Hematopoietic multipotent progenitor cell treated with erythropoietin and hydrocortisone succinate and interleukin-3 and kit ligand, for 8 days (in vitro differentiated cells): Measurements from ENCODE around the gene SIGLEC14.
A peak's percentile ranks its signal among the peaks of the same experiment; 100 is the strongest.
"Not testable (repeated sequence)": the region's sequence is repeated elsewhere in the genome, so short reads cannot be mapped to it uniquely, and the experiment has no call there.

ENCODE experiments used
- DNase-seq: peaks from one replicate; pipeline ENCODE4 v3.0.0-alpha.2; 2015

The SIGLEC14 gene

GRCh38 chr19:51668216-51668615, 21.6 kb upstream of the SIGLEC14 start:
- DNase-seq: no peak

GRCh38 chr19:51664997-51665396, 18.4 kb upstream of the SIGLEC14 start:
- no peak for DNase-seq

GRCh38 chr19:51664131-51664530, 17.5 kb upstream of the SIGLEC14 start:
- DNase-seq: no peak

GRCh38 chr19:51663650-51664049, 17.0 kb upstream of the SIGLEC14 start:
- no peak for DNase-seq

GRCh38 chr19:51660975-51661600, 14.5 kb upstream of the SIGLEC14 start:
- peak; percentile 84 for DNase-seq

GRCh38 chr19:51654783-51655182, 8.2 kb upstream of the SIGLEC14 start:
- no peak for DNase-seq

GRCh38 chr19:51653162-51653561, 6.5 kb upstream of the SIGLEC14 start:
- DNase-seq: no peak

- no peak for DNase-seq
Measured at GRCh38 chr19:51652266-51652665, 5.6 kb upstream of the SIGLEC14 start.

GRCh38 chr19:51651216-51651846, 4.7 kb upstream of the SIGLEC14 start:
- peak; percentile 6 for DNase-seq

GRCh38 chr19:51647318-51647717, 693 bp upstream of the SIGLEC14 start:
- no peak for DNase-seq

- DNase-seq: no peak
Measured at GRCh38 chr19:51644636-51645271, 1.9 kb downstream of the SIGLEC14 start.

- DNase-seq: no peak
Measured at GRCh38 chr19:51641648-51642047, 5.0 kb downstream of the SIGLEC14 start.

GRCh38 chr19:51640386-51640785, 6.2 kb downstream of the SIGLEC14 start:
- no peak for DNase-seq

- DNase-seq: no peak
Measured at GRCh38 chr19:51639916-51640315, 6.7 kb downstream of the SIGLEC14 start.

- DNase-seq: peak; percentile 64
Measured at GRCh38 chr19:51637362-51637978, 9.2 kb downstream of the SIGLEC14 start.

- no peak for DNase-seq
Measured at GRCh38 chr19:51632126-51632525, 14.5 kb downstream of the SIGLEC14 start.

- not testable (repeated sequence) for DNase-seq
Measured at GRCh38 chr19:51630315-51630714, 16.3 kb downstream of the SIGLEC14 start, which contains the start of gene SIGLEC5. SIGLEC5 (minus strand) TSS chr19:51630401; CDS start chr19:51630335, 66 bp downstream.

- DNase-seq: no peak
Measured at GRCh38 chr19:51628153-51628939, 18.3 kb downstream of the SIGLEC14 start.

GRCh38 chr19:51627491-51628138, 19.0 kb downstream of the SIGLEC14 start:
- no peak for DNase-seq

- DNase-seq: no peak
Measured at GRCh38 chr19:51626675-51627074, 19.9 kb downstream of the SIGLEC14 start.

- peak; percentile 22 for DNase-seq
Measured at GRCh38 chr19:51621178-51621577, 25.4 kb downstream of the SIGLEC14 start.

- no peak for DNase-seq
Measured at GRCh38 chr19:51615991-51616390, 30.6 kb downstream of the SIGLEC14 start.
